ENCODE measurements around the gene TAS2R20.

Gene TAS2R20

GRCh38 chr12:10960211-10960610 is 37.9 kb downstream of the TAS2R20 start:
- DNase-seq, result no peak

DNA sequence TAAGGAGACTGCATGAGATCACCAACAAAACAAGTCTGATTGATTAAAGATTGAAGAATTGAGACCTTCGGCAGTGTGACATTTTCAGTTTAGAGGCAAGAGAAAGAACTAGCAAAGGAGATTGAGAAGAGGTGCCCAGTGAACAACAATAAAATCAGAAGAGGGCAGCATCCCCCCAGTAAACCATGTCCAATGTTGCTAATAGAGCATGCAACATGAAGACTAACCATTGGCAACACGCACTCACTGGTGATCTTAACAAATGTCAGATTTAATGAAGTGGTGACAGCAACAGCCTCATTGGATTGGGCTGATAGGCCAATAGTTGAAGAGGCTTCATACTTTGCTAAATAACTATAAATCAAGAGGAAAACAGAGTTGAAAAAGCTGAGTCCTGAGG is 38.3 kb downstream of the TAS2R20 start:
- peak in 13 of 58 donors; percentile 3 to 42 (median 22) for DNase-seq

DNA sequence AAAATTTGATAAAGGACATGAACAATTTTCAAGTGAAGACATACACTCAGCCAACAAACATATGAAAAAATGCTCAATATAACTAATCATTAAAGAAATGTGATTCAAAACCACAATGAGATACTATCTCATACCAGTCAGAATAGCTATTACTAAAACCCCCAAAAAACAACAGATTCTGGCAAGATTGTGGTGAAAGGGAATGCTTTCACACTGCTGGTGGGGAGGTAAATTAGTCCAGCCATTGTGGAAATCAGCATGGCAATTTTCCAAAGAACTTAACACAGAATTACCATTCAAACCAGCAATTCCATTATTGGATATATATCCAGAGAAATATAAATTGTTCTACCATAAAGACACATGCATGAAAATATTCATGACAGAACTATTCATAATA is 40.4 kb downstream of the TAS2R20 start:
- DNase-seq, result no peak

DNA sequence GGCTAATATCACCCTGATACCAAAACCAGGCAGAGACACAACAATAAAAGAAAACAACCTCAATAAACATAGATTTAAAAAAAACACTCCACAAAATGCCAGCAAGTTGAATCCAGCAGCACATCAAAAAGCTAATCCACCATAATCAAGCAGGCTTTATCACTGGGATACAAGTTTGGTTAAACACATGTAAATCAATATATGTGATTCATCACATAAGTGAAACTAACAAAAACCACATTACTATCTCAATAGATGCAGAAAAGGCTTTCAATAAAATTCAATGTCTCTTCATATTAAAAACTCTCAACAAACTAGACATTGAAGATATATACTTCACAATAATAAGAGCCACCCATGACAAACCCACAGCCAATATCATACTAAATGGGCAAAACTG is 42.0 kb downstream of the TAS2R20 start:
- DNase-seq, result no peak

DNA sequence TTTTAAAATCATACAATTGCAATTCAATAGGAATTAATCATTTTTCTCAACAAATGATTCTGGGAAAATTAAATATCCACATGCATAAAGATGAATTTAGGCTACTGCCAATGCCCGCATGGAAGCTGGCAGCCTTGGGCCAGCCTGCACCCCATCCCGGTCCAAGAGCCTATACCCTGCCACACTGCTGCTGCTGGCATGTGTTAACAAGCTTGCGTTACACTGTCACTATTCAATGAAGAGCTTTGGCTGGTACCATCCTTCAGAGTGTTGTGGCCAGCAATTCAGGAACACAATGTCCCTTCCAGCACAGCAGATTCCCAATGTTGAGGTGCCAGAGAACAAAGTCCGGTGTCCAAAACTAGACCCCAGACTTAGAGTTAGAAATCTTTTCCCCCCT is 45.5 kb downstream of the TAS2R20 start:
- peak in 9 of 58 donors; percentile 2 to 54 (median 15) for DNase-seq
